Breast epithelium (tissue), 3 donors: ENCODE results near the gene OSBPL1A.

Experiments used
- POLR2A ChIP-seq: fragments of 450-650 bp; IDR thresholded peaks from one replicate; pipeline ENCODE4 v1.6.1; 2016; ENCODE audit warnings: antibody characterized with exemption, mild to moderate bottlenecking, moderate library complexity
- TF ChIP-seq, protein P1 (sequence below), 3 donors: fragments of 450-650 bp; IDR thresholded peaks; one replicate each; pipeline ENCODE4 v1.5.1; 2016 to 2017; ENCODE audit warnings: antibody characterized with exemption in 3 of 3, mild to moderate bottlenecking in 3 of 3, moderate library complexity in 3 of 3

DNA sequence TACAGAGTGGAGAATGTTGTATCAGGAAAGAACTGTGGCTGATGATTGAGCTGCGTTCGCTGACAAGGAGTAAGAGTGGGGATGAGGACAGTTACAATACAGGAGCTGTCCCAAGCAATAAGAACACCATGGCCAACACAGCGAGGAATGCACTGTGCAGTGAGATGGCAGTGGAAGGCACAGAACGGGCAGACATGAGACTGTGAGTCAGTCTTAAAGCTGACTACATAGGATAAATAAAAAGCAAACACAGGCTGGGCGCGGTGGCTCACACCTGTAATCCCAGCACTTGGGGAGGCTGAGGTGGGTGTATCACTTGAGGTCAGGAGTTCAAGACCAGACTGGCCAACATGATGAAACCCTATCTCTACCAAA lies 169.0 kb downstream of the OSBPL1A start:
- TF ChIP-seq, protein P1, sequence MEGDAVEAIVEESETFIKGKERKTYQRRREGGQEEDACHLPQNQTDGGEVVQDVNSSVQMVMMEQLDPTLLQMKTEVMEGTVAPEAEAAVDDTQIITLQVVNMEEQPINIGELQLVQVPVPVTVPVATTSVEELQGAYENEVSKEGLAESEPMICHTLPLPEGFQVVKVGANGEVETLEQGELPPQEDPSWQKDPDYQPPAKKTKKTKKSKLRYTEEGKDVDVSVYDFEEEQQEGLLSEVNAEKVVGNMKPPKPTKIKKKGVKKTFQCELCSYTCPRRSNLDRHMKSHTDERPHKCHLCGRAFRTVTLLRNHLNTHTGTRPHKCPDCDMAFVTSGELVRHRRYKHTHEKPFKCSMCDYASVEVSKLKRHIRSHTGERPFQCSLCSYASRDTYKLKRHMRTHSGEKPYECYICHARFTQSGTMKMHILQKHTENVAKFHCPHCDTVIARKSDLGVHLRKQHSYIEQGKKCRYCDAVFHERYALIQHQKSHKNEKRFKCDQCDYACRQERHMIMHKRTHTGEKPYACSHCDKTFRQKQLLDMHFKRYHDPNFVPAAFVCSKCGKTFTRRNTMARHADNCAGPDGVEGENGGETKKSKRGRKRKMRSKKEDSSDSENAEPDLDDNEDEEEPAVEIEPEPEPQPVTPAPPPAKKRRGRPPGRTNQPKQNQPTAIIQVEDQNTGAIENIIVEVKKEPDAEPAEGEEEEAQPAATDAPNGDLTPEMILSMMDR (IDR thresholded peaks at IDR 0.05) = no peak
- no peak for TF ChIP-seq POLR2A
